GM19351 (cell line): ENCODE results near the gene TNS2.
A peak's percentile ranks its signal among the peaks of the same experiment; 100 is the strongest.

ENCODE experiments used
- ATAC-seq: cut with Tn5 transposase; IDR thresholded peaks from one replicate; pipeline ENCODE4 v1.9.1; 2021; ENCODE audit warnings: mild to moderate bottlenecking, moderate library complexity; ENCODE audit not compliant: unreplicated experiment

The TNS2 gene

DNA sequence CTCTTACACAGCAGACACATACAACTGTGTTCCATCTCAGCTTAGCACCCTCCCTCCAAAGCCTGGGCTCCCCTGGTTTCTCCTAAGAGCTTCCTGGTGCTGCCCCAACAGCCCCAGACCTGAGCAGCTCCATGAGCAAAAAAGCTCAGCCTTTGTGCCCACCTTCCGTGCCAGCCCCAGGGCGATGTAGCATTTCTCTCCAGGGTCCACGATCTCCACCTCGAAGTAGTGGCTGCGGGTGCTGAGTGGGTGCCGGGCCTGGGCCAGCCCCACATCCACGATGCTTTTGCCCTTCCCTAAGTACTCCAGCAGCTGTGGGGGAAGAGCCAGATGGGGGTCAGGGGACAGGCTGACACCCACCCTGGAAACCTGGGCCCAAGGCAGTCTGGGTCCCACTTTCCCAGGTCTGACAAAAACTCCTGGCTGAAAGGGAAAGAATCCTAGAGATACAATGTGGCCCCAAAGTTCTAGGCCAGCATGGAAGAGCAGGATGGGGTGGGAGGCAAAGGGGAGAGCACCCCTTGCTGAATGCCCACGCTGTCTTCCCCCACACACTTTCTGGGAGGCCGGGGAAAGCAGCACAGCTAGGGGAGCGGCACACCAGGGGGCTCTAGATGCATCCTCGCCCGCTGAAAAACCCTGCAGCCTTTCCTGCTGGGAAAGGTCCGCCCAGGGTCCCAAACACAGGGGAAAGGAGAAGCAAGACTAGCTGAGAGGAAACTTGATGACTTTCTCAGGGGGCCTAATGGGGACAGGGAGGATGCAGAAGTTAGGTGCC, 18.3 kb downstream of the TNS2 start:
- ATAC-seq = no peak

DNA sequence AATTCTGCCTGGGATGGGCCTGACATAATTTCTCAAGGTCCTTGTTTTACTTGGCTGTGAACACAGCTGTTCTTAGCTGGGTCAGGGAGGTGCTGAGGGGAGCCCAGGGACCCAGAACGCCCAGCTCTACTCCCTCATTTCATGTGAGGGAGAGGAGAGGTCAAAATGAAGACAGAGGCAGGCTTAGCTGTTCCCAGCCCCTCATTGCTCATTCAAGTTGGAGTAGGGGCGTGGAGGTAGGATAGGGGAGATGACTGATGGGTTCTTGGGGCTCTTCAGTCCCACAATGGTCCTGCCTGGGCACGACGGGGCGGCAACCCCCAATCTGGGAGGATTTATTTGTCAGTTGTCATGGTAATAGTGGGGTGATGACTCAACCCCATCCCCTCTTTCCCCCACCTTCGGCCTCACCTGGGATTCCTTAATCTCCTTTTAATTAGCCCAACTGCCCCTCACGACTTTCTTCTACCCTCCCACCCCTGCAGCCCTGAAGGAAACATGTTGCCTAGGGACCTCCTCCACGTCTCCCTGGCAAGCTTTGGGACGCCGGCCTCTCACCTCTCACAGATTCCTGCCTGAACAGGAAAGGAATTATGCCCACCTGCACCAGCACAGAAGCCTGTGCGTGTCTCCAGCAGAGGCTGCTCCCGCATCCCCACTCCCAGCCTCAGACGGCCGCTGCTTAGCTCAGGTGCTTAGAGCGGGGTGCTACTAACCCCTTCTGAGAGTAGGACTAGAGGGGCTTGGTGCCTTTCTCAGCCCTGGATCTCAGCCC, 19.1 kb downstream of the TNS2 start:
- ATAC-seq = no peak

- no peak for ATAC-seq
Measured at GRCh38 chr12:53069621-53070410, 20.0 kb downstream of the TNS2 start.

DNA sequence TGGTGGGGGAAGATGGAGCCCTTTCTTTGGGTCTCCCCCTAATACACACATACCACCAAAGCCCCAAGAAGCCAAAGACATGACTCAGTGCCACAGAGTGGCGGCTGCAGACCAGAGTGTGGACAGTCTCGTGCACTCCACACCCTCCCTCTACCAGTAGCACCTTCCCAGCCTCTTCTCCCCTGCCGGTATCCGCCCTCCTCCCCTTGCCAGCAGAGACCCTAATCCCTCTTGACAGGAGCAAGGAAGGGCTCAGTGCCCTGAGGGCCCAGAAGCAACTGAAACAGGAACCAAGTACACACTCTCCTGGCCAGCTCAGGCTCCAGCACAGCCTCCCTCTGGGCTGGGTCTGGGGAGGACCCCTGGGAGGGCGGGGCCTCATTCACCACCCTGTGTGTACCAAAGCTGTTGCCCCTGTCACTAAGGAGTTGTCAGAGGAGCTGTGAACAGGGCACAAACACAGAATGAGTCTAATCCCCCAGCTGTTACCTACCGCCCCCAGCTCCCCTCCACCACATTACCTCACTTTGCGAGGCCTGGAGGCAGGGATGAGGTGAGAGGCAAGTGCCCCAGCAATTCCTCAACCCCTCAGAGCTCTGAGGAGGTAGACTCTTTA, 21.1 kb downstream of the TNS2 start:
- ATAC-seq = no peak

DNA sequence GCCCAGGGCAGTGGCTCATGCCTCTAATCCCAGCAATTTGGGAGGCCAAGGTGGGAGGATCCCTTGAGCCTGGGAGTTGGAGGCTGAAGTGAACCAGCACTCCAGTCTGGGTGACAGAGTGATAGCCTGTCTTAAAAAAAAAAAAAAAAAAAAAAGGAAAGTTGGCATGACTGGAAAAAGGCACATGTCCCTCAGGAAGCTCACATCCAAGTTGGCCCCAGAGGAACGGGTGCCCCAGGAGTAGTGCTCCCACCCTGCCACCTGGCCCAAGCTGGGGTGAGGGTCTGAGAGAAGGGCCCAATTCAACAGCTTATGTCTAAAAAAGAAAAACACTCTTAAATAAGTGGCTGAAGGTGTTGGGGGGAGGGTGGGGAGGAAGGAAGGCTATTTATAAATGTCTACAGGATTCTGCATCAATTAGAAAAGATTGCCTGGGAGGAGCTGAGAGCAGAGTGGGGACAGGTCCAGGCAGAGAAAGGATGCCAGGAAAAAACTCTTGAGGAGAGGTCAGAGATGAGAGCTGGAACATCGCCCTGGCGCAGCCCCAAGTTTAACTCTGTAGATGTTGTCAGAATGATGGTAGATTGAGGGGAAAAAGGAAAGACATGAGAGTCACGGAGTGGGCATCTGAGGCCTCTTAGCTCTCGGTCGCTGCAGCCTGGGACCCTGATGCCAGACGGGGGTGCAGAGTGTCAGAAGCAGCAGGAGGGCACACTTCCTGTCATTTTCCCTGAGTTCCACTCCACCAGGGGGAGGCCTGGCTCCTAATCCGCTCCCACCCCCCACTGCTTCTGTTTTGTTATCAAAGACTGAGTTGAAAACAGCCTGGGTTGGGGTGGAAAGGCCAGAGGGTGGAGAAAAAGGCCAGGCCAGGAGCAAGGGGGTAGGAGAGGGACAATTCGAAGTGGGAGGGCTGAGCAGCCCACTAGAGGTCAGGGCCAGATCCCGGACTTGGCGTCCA, 22.0 kb downstream of the TNS2 start:
- ATAC-seq = no peak

DNA sequence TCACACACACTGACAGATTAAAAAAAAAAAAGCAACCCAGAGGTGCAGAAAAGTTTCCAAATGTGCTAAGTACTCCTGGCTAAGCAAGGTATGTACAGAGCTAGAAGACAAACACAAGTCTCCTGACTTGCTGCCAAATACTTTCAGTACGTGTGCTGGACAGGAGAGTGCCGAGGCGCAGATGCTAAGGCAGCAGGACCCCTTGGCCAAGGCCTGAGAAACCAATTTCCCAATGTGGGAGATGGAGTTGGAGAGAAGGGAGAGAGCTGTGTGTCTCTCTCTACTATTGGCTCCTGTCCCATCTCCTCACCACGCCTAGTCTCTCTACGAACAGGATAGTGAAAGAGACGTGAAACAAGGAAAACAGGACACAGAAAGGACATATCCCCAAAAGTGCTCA, 24.0 kb downstream of the TNS2 start:
- no peak for ATAC-seq

- no peak for ATAC-seq
Measured at GRCh38 chr12:53074283-53074998, 24.6 kb downstream of the TNS2 start.

DNA sequence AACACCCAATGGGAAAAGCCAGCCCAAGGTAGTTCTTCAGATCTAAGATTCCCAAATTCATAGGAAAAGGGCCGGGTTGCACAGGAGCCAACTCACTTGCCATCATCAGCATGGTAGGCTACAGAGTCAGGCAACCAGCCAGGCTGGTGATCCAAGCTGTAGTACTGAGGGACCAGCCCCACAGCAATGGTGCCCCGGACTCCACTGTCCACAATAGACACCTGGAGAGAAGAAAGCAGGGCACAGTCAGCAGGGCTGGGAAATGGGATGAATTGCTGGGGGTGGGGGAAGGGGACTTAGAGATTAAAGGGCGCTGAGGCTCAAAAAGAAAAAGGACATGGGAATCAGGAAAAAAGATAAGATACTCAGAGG, 25.1 kb downstream of the TNS2 start:
- no peak for ATAC-seq

DNA sequence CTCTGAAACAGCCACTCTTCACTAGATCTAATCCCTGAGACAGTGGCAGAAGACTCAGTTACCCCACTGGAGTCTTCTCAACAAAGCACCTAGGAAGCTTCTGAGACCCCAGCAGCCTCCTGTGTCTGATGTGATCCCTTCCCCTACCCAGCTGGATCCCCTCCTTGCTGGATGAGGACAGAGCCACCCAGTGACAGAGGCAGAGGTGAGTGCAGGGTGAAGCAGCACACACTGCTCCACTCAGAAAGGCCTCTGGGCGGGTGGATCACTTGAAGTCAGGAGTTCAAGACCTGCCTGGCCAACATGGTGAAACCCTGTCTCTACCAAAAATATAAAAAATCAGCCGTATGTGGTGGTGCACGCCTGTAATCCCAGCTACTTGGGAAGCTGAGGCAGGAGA, 26.6 kb downstream of the TNS2 start:
- no peak for ATAC-seq

GRCh38 chr12:53077030-53077429, 27.2 kb downstream of the TNS2 start:
- ATAC-seq = no peak

DNA sequence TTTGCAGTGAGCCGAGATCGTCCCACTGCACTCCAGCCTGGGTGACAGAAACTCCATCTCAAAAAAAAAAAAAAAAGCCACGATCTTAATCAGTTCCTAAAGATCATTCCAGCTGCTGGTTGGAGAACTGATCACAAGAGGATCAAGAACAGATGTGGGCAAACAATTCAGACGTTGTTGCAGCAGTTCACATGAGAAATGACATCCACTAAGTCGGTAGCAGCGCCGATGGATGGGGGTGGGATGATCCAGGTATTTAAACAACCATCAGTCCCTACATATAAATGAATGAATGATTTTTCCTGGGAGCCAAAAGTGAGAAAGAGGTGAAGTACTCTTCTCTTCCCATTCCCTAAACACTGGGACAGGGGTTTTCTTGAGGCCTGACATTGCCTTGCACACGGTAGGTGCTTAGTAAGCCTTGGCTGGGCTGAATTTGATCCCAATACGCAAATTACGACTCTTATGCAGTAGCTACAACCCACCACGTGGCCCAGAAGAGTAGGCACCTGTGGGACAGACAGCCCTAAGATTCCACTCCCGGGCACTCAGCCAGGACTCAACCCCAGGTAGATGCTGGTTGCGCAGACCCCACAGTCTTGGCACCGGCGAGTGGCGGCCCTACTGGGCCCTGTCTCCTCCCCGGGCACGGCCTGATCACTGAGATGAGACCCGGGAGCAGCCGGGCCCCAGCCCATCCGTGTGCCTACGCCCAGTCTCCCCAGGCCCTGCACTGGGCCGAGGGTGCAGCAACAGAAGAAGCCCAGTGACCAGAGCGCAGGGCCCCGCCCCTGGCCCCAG, 28.8 kb downstream of the TNS2 start:
- peak; percentile 7 for ATAC-seq

- peak; percentile 98 for ATAC-seq
Measured at GRCh38 chr12:53079226-53080117, 29.6 kb downstream of the TNS2 start, which contains the start of gene SPRYD3. SPRYD3 (minus strand) TSS chr12:53079390; CDS start chr12:53079333, 57 bp downstream.

- no peak for ATAC-seq
Measured at GRCh38 chr12:53082637-53083175, 32.8 kb downstream of the TNS2 start.

- ATAC-seq = no peak
Measured at GRCh38 chr12:53086361-53086760, 36.5 kb downstream of the TNS2 start.

DNA sequence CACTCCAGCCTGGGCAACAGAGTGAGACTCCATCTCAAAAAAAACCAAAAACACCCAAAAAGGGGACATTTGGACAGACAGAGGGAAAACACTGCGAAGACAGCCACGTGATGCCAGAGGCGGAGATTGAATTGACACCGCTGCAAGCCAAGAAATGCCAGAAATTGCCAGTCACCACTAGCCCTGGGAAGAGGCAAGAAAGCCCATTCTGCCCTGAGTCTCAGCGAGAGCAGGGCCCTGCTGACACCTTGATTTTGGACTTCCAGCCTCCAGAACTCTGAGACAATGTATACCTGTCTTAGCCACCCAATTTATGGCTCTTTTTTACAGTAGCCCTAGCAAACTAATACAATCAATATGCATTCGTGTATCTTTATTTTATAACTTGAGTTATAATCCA, 40.2 kb downstream of the TNS2 start:
- ATAC-seq = no peak

GRCh38 chr12:53090554-53090953, 40.7 kb downstream of the TNS2 start:
- no peak for ATAC-seq

GRCh38 chr12:53091756-53092155, 41.9 kb downstream of the TNS2 start:
- ATAC-seq = no peak
